Endodermal cell (in vitro differentiated cells): ENCODE results near the gene SULT1E1. TPM values are rescaled to one million over a fixed set of nuclear protein-coding genes. Genes with fewer than 3 reads are reported as not detected.

Experiments
- DNase-seq: peaks from one replicate; pipeline ENCODE4 v3.0.0-alpha.2; 2017
- H3K27ac ChIP-seq: 2 replicates; pipeline ENCODE4 v1.5.1; 2013; ENCODE audit warnings: mild to moderate bottlenecking, low read depth, low read length, moderate library complexity
- H3K27me3 ChIP-seq: 2 replicates; pipeline ENCODE4 v1.6.1; 2013; ENCODE audit warnings: mild to moderate bottlenecking, low read length, moderate library complexity; ENCODE audit not compliant: insufficient read depth, control insufficient read depth, poor library complexity, severe bottlenecking
- H3K36me3 ChIP-seq: 2 replicates; pipeline ENCODE4 v1.7.0; 2013; ENCODE audit warnings: mild to moderate bottlenecking, low read length, moderate library complexity; ENCODE audit not compliant: control insufficient read depth, insufficient read depth
- H3K4me1 ChIP-seq: one replicate; pipeline ENCODE4 v1.7.0; 2013; ENCODE audit warnings: low read length; ENCODE audit not compliant: control insufficient read depth, insufficient read depth
- H3K4me3 ChIP-seq: 2 replicates; pipeline ENCODE4 v1.5.1; 2013; ENCODE audit warnings: mild to moderate bottlenecking, low read length, moderate library complexity
- H3K9ac ChIP-seq: 2 replicates; pipeline ENCODE4 v1.6.1; 2013; ENCODE audit warnings: mild to moderate bottlenecking, low read length, moderate library complexity; ENCODE audit not compliant: poor library complexity, severe bottlenecking; ENCODE audit errors: extremely low read depth
- H3K9me3 ChIP-seq: 2 replicates; pipeline ENCODE4 v1.6.1; 2013; ENCODE audit warnings: mild to moderate bottlenecking, low read length, moderate library complexity; ENCODE audit not compliant: control insufficient read depth
- H3K27ac Mint-ChIP-seq: 2 replicates; pipeline ENCODE4 v1.8.0; 2020; ENCODE audit warnings: mixed read lengths
- H3K27me3 Mint-ChIP-seq: 2 replicates; pipeline ENCODE4 v1.8.0; 2021; ENCODE audit warnings: mild to moderate bottlenecking, mixed read lengths; ENCODE audit not compliant: insufficient read depth
- H3K36me3 Mint-ChIP-seq: 2 replicates; pipeline ENCODE4 v1.8.0; 2020; ENCODE audit warnings: low read depth, mixed read lengths
- H3K4me1 Mint-ChIP-seq: 2 replicates; pipeline ENCODE4 v1.8.0; 2020; ENCODE audit warnings: mixed read lengths
- H3K4me3 Mint-ChIP-seq: 2 replicates; pipeline ENCODE4 v1.8.0; 2020; ENCODE audit warnings: mild to moderate bottlenecking, moderate library complexity, mixed read lengths
- H3K9me3 Mint-ChIP-seq: 2 replicates; pipeline ENCODE4 v1.8.0; 2020; ENCODE audit warnings: mild to moderate bottlenecking, mixed read lengths
- CTCF ChIP-seq: fragments of 200-600 bp; sonication (generic); conservative IDR thresholded peaks from 2 replicates; pipeline ENCODE4 v1.5.0; 2021; ENCODE audit warnings: antibody characterized with exemption, mild to moderate bottlenecking
- WGBS, 2 experiments: methylation state at CpG; one replicate each; pipeline versions ENCODE4 v1.1.5 to v1.1.7; 2013; ENCODE audit warnings: missing lambda C conversion rate in 2 of 2, mixed read lengths in 1 of 2; ENCODE audit not compliant: insufficient coverage in 1 of 2, insufficient read length in 1 of 2; 5-methylcytosine and 5-hydroxymethylcytosine counted together
- total RNA-seq, 2 donors: library from RNA; stranded (reverse); fragmentation: NEBNext Ultra II Directional in 1 of 2; extraction: Animal tissue kit (Norgen Biotek cat#: 25700) in 1 of 2; gene quantifications; 2 replicates in 1 of 2; 3 replicates in 1 of 2; pipeline ENCODE4 v1.2.1, GENCODE V29; 2021

The SULT1E1 gene
- total RNA-seq, 2 donors from 2014 or later: not detected

- H3K27ac Mint-ChIP-seq: no peak overlapping the region
- Histone ChIP-seq H3K27ac (no peak overlapping the region), H3K27me3 (no peaks in the 10 kb centered on the region), H3K9ac (no peak overlapping the region), H3K4me1 (no peaks in the 10 kb centered on the region), H3K36me3 (no peaks in the 10 kb centered on the region), H3K4me3 (no peak overlapping the region), H3K9me3 (peaks cover 7% of the 10 kb centered on the region)
- H3K4me1 Mint-ChIP-seq: no peaks in the 10 kb centered on the region
- H3K9me3 Mint-ChIP-seq: peaks cover 1% of the 10 kb centered on the region
- H3K4me3 Mint-ChIP-seq: no peak overlapping the region
- no peaks in the 10 kb centered on the region for H3K27me3 Mint-ChIP-seq
- H3K36me3 Mint-ChIP-seq: no peaks in the 10 kb centered on the region
- DNase-seq: no peak
- TF ChIP-seq CTCF: no peak
- WGBS, 2 experiments: 57 to 85% methylated on average over 1 to 2 of the region's 2 CpGs
Observed at GRCh38 chr4:69878250-69878649, 18.3 kb upstream of the SULT1E1 start.

DNA sequence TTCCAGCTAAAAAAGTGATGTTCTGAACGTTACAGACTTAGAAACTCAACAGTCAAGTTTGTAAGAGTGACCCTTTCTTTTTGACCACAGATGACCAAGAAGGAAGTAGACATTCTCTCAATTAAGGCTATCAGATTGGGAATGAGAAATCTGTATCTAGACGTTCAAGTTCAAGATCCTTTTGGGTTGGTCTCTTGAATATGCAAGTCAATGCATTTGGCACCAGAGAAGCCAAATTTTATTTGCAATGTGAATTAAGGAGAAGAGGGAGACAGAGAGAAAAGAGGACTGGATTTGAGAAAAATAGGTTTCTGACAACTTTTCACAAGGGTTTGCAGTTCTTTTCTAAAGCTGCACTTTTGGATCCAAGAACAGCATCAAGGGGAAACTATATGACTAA is 17.5 kb upstream of the SULT1E1 start:
- Mint-ChIP-seq H3K9me3 (no peaks in the 10 kb centered on the region), H3K4me3 (no peak overlapping the region), H3K36me3 (no peaks in the 10 kb centered on the region), H3K27me3 (no peaks in the 10 kb centered on the region), H3K4me1 (no peaks in the 10 kb centered on the region), H3K27ac (no peak overlapping the region)
- Histone ChIP-seq H3K4me1 (no peaks in the 10 kb centered on the region), H3K36me3 (no peaks in the 10 kb centered on the region), H3K27me3 (no peaks in the 10 kb centered on the region), H3K9me3 (no peaks in the 10 kb centered on the region), H3K4me3 (no peak overlapping the region), H3K9ac (no peak overlapping the region), H3K27ac (no peak overlapping the region)
- 75 to 86% methylated on average over 2 of the region's 2 CpGs for WGBS, 2 experiments
- DNase-seq: no peak
- TF ChIP-seq CTCF: no peak

GRCh38 chr4:69876071-69876470 is 16.1 kb upstream of the SULT1E1 start:
- Mint-ChIP-seq H3K9me3 (peaks cover 5% of the 10 kb centered on the region), H3K36me3 (no peaks in the 10 kb centered on the region), H3K27me3 (no peaks in the 10 kb centered on the region), H3K4me3 (no peak overlapping the region), H3K27ac (no peak overlapping the region), H3K4me1 (no peaks in the 10 kb centered on the region)
- peaks cover 7% of the 10 kb centered on the region for H3K9me3 ChIP-seq
- no peak for DNase-seq
- no peak for TF ChIP-seq CTCF
- no peak overlapping the region for H3K27ac ChIP-seq
- no peak overlapping the region for H3K4me3 ChIP-seq
- no peaks in the 10 kb centered on the region for H3K4me1 ChIP-seq
- H3K36me3 ChIP-seq: no peaks in the 10 kb centered on the region
- no peaks in the 10 kb centered on the region for H3K27me3 ChIP-seq
- 83 to 87% methylated on average over 2 to 3 of the region's 3 CpGs for WGBS, 2 experiments
- H3K9ac ChIP-seq: no peak overlapping the region
